Measurements from ENCODE around the gene HSF4.

The HSF4 gene

DNA sequence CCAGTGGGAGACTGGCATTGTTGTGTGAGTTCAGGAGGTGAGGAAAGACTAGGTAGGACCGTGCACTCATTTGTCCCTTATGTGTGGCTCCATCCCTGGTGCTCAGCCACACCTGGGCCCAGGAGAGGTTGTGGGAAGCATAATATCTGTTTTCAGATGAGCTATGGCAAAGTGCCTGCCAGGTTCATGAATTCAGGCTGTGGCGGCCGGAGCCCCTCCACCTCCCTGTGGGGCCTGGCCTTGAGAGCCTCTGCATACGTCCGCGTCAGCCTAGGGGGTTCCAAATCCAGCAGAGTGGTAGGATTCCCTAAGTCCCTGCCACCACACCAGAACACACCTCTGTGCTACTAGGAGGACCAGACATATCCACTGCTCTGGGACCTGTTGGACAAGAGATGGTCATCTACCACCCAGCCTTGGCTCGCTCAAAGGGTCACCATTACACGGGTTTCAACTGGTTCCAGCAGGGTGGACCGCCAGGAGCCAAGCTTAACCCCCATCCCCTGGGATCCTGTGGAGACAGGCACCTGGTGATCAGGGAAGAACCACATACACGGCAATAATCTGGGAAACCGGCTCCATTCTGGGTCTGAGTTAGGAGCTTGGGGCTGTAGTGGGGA is 15.8 kb upstream of the HSF4 start:
- H3K4me3 ChIP-seq (ENCODE audit: low read depth, low read length), result no peak overlapping the region
- POLR2A ChIA-PET, result interaction anchor here (0.7 kb wide), 1 partner anchor 47 kb away, joined by 3 read pairs; no protein-coding TSS in a partner anchor
- CTCF ChIA-PET, result interaction anchor here (0.7 to 1.7 kb wide), 5 partner anchors 9 to 187 kb away, joined by 3 to 5 read pairs (median 4); partner anchors contain the start of gene CES3
- TF ChIP-seq, protein P1, sequence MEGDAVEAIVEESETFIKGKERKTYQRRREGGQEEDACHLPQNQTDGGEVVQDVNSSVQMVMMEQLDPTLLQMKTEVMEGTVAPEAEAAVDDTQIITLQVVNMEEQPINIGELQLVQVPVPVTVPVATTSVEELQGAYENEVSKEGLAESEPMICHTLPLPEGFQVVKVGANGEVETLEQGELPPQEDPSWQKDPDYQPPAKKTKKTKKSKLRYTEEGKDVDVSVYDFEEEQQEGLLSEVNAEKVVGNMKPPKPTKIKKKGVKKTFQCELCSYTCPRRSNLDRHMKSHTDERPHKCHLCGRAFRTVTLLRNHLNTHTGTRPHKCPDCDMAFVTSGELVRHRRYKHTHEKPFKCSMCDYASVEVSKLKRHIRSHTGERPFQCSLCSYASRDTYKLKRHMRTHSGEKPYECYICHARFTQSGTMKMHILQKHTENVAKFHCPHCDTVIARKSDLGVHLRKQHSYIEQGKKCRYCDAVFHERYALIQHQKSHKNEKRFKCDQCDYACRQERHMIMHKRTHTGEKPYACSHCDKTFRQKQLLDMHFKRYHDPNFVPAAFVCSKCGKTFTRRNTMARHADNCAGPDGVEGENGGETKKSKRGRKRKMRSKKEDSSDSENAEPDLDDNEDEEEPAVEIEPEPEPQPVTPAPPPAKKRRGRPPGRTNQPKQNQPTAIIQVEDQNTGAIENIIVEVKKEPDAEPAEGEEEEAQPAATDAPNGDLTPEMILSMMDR (IDR thresholded peaks at IDR 0.05; ENCODE audit: insufficient read depth, low read length, missing control alignments), result no peak
- no peak for DNase-seq (ENCODE audit: low read depth, low spot score)

DNA sequence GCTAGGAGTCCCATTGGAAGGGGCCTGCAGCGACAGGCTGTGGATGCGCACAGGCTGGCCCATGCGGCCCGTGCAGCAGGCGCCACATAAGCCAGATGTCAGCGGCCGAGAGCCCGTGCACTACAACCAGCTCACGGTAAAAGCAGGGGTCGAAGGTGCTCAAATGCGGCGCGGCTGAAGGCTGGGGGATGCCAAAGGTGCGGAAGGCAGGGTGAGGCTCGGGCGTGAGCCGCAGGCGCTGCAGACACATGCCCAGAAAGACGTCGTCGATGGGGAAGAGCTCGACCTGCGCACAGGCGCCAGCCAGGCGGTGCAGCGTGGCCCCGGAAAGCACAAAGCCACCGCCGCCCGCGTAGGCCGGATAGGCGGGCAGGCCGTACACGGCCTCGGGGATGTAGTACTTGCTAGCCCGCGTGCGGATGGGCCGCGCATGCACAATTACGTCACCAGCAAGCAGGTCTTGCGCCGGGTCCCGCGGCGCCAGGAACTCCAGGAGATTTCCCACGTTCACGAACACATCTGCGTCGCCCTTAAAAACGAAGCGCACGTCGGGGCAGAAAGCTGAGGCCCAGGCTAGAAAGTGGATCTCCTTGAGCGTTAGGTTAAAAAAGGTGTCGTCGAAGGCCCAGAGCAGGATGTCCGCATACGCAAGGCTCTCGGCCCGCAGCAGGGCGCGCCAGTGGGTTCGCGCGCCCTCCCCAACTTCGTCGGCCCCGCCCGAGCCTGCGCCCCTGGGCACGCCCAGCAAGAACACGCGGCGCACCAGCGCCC is 15.1 kb upstream of the HSF4 start:
- POLR2A ChIA-PET, result no interaction called here
- CTCF ChIA-PET, result interaction anchor here (0.5 to 1.7 kb wide), 6 partner anchors 8 to 188 kb away, joined by 3 to 5 read pairs (median 4); partner anchors contain the start of gene CES3
- H3K4me3 ChIP-seq (ENCODE audit: low read depth, low read length), result peak overlapping the region; percentile 18
- DNase-seq (ENCODE audit: low read depth, low spot score), result no peak
- TF ChIP-seq, protein P1 (IDR thresholded peaks at IDR 0.05; ENCODE audit: insufficient read depth, low read length, missing control alignments), result no peak

DNA sequence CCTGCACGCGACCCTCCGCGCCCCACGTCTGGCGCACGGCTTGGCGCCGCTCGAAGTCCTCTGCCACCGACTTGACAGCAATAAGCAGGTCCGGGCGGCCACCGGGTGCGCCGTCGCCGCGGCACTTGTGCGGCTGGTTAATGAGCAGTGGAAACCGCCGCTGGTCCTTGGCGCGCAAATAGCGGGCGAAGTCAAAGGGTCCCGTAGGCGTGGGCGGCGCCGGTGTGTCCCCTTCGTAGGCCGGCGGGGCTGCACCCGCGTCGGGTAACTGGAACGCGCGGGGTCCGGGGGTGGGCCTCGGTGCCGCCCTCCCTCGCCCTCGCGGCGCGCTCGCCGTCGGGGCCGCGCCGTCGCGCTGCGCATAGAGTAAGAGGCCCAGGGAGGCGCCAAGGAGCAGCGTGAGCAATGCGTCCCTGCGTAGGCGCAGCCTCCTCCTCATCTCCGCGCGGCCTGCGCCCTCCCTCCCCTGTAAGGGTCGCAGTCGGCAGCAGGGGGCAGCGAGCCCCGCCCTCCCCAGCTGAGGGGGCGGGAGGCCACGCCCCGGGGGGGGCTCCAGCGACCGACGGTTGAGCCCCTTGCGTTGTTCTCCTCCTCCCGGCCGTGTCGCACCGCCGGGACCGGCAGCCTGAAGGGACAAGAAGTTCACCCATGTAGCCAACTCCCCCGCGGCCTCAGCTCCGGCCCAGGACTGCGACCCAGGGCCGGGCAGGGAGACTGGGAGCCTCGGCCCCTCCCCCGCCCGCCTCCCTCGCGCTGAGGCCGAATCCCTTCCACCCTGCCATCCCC is 14.3 kb upstream of the HSF4 start:
- TF ChIP-seq, protein P1 (IDR thresholded peaks at IDR 0.05; ENCODE audit: insufficient read depth, low read length, missing control alignments), result peak; percentile 10
- POLR2A ChIA-PET, result interaction anchor here (0.6 to 1.5 kb wide), 8 partner anchors 9 to 211 kb away, joined by 3 to 6 read pairs (median 4); partner anchors contain the start of gene NOL3
- CTCF ChIA-PET, result interaction anchor here (0.8 to 13.2 kb wide), 13 partner anchors 9 to 192 kb away, joined by 3 to 241 read pairs (median 5); partner anchors contain the start of genes CES3, FBXL8, NOL3 and TRADD
- peak overlapping the region; percentile 64 for H3K4me3 ChIP-seq (ENCODE audit: low read depth, low read length)
- DNase-seq (ENCODE audit: low read depth, low spot score), result no peak

DNA sequence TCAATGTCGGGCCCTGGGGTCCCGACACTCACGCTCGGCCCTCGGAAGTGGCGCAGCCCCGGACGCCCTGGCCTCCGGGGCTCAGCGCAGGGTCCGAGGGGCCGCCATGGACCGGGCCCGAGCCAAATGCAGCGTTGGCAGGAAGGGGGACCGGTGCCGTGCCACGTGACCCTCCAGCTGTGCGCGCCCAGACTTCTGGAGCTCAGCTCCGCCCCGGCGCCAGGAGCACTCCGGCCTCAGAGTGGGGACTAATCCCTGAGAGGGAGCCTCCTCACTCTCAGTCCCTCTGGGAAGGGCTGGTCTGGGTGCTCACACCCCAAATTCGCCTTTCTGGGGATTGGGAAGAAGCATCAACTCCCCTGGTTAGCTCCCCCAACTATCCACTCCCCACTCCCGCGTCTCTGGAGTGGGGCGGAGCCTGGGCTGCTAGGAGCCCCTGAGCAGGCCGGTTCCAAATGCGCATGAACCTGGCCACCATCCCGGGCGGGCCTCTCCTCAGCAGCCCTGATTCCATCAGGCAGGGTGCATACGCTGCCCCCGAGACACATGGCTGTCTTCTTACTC is 13.6 kb upstream of the HSF4 start, which contains the start of gene B3GNT9:
Gene B3GNT9, minus strand, starts transcription at position 166 of the 564 bp plus-strand sequence. CDS start 513 bp downstream, outside the sequence.
- TF ChIP-seq, protein P1 (IDR thresholded peaks at IDR 0.05; ENCODE audit: insufficient read depth, low read length, missing control alignments), result no peak
- no peak for DNase-seq (ENCODE audit: low read depth, low spot score)
- POLR2A ChIA-PET, result interaction anchor here (0.7 to 1.5 kb wide), 7 partner anchors 9 to 133 kb away, joined by 3 to 6 read pairs (median 4); partner anchors contain the start of gene NOL3
- peak within 1 kb of the TSS; percentile 64 for H3K4me3 ChIP-seq (ENCODE audit: low read depth, low read length)
- CTCF ChIA-PET, result interaction anchor here (0.8 to 13.2 kb wide), 17 partner anchors 9 to 203 kb away, joined by 3 to 241 read pairs (median 4); partner anchors contain the start of genes CES3, FBXL8, NOL3 and TRADD

DNA sequence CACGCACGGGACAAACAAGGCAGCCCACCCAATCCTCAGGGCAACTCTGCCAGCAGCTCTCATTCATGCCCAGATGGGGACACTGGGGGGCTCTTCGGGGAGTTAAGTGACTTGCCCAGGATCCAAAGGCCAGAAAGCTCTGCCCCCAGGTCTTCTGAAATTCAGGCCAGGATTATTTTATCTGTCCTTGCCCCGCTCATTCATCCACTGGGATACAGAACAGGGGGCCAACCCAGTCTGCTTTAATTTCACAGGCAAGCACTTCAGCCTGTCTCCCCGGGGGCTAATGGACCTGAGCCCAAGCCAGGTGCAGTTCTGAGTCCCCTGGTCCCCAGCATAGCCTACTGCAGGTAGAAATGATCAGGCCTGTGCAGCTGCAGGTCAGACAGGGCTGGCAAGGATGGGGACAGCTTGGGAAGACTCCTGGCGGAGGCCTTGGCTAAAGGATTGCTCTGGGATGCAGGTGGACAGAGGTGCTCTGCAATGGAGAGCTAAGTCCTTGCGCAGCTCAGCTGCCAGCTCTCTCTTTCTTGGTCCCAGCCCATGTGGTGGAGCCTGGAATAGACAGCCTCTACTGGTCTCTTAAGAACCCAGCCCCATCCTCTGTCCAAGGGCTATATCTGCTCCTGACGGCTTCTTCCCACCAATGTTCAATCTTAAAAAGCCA is 13.0 kb upstream of the HSF4 start:
- TF ChIP-seq, protein P1 (IDR thresholded peaks at IDR 0.05; ENCODE audit: insufficient read depth, low read length, missing control alignments), result no peak
- peak overlapping the region; percentile 64 for H3K4me3 ChIP-seq (ENCODE audit: low read depth, low read length)
- ChIA-PET POLR2A (interaction anchor here (1.1 to 1.5 kb wide), 4 partner anchors 10 to 134 kb away, joined by 3 to 6 read pairs (median 4); no protein-coding TSS in a partner anchor), CTCF (interaction anchor here (0.8 to 13.2 kb wide), 17 partner anchors 8 to 204 kb away, joined by 3 to 241 read pairs (median 4); partner anchors contain the start of genes CES3, FBXL8, NOL3 and TRADD)
- DNase-seq (ENCODE audit: low read depth, low spot score), result no peak

Data from AG04449 (cell line).